HT-29 (cell line): ENCODE results near the gene WFDC2. TPM values are rescaled to one million over a fixed set of nuclear protein-coding genes. Genes with fewer than 3 reads are reported as not detected.
"Not testable (repeated sequence)": the region's sequence is repeated elsewhere in the genome, so short reads cannot be mapped to it uniquely, and the experiment has no call there.

Source experiments
- DNase-seq: peaks from one replicate; pipeline ENCODE4 v3.0.0-alpha.2; 2015; ENCODE audit warnings: low spot score
- total RNA-seq: library from RNA; depleted of rRNA; stranded (reverse); fragments of >200 nt; shearing (Covaris generic); gene quantifications from 2 replicates; pipeline ENCODE4 v1.2.3, GENCODE V29; 2014

WFDC2 gene
- total RNA-seq, 1 experiment from 2014 or later = 17.7 TPM

- DNase-seq = peak; percentile 80
Observed at GRCh38 chr20:45450097-45450818, 19.3 kb upstream of the WFDC2 start.

GRCh38 chr20:45452238-45452637 is 17.3 kb upstream of the WFDC2 start:
- DNase-seq = no peak

GRCh38 chr20:45452772-45453691 is 16.5 kb upstream of the WFDC2 start:
- DNase-seq = no peak

DNA sequence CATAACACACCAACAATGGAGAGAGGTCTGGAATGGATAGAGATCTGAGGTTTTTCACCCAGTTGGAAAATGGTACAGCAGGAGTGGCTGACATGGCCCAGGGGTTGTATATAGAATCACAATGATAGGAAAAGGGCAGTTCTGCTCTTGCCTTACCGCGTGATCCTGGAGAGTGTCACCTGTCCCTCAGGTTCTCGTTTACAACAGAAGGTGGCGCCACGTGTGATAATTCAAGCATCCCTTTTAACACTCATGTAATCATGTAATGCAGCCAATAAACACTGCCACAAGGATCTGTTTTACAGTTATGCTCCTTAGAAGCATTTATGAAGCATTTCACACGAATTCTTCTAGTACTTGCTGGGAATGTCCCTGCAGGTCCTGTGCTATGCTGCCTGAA is 12.9 kb upstream of the WFDC2 start:
- peak; percentile 90 for DNase-seq

DNA sequence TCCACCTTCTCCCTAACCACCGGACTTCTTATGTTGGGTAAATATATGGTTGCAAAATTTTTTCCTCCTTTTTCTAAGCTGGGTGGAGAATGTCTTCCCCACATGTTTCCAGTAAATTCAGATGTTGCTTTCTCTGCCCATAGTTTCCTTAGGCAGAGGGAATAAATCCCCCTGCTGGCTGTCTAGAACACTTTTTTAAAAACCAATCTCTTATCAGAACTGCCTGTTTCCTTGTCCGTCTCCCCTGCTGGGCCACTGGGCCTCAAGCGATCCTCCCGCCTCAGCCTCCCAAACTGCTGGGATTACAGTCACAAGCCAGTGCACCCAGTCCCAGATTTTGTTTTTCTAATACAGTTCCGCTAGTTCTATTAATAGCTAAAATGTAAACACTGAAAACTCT is 9.9 kb upstream of the WFDC2 start:
- DNase-seq = peak; percentile 47

GRCh38 chr20:45461225-45461624 is 8.3 kb upstream of the WFDC2 start:
- DNase-seq = no peak

GRCh38 chr20:45462711-45463509 is 6.6 kb upstream of the WFDC2 start:
- DNase-seq = no peak

- no peak for DNase-seq
Observed at GRCh38 chr20:45463709-45464108, 5.8 kb upstream of the WFDC2 start.

- DNase-seq = peak; percentile 28
Observed at GRCh38 chr20:45465491-45466266, 3.9 kb upstream of the WFDC2 start.

DNA sequence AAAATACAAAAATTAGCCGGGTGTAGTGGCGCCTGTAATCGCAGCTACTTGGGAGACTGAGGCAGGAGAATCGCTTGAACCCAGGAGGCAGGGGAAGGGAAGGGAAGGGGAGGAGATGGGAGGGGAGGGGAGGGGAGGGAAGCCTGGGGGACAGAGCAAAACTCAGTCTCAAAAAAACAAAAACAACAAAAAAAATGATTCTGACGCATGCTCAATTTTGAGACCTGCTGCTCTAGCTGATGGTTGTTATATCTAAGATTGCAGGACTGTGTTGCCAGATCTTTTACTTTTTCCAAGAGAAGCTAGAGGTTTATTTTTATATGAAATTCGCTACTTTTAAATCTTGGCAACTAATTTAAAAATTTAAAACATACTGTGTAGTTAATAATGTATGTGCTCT is 2.4 kb upstream of the WFDC2 start:
- DNase-seq = no peak

DNA sequence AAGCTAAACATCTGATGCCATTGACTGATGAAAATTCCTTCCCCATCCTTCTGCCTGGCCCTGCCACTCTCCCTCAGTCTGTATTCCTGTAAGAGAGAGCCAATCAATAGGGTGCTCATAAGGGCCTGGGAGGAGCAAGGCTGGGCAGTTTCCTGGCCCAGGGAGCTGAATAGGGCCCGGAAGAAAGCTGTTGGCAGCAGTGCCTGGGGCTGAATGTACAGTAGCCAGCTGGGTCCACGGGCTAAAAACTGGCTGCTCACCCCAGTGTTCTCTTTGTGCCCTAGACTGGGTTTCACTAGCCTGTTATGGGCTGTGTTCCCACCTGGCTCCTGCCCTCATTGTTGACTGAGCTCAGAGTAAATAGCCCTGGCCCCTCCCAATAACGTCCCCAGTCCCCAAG is 1.7 kb upstream of the WFDC2 start:
- DNase-seq = peak; percentile 25

DNA sequence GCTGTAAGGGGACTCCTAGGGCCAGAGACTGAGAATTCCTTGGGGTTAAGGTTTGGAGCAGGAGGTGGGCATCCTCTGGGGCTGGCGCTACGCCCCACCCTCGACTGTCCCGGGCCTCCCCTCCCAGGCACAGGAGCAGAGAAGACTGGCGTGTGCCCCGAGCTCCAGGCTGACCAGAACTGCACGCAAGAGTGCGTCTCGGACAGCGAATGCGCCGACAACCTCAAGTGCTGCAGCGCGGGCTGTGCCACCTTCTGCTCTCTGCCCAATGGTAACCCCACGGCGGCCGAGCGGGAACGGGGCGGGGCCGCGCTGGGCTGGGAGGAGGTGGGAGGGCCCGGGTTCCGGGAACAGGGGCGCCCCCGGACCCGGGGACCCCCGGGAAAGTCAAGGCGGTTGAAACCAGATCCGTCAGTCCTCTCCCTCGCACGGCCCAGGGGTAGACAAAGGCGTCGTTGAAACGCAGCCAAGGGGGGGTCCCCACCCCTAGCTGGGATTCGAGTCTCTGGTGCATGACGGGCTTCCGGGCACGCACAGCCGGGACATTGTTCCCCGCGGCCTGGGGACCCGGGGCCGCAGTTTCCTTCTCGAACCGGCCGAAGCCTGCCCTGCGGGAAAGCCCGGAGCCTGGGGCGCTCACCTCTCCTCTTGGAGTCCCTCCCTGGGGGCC is 844 bp downstream of the WFDC2 start:
- DNase-seq = peak; percentile 81

DNA sequence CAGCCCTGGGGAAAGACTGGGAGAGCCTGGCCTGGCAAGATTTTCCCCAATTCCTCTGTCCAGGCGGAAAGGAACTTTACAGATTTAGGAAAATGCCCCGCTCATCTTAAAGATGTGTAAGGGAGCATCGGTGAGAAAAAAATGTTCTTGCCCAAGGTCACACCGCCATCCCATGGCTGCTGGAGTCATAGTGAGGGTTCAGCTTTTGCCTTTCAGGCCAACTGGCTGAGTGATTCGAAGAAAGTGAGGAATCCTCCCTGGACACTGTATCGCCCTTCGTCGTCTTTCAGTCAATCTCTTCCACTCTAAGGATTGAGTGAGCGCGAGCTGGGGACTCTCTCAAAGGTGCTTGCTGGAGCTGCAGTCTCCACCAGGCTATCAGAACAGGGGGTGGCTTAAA is 1.4 kb downstream of the WFDC2 start:
- DNase-seq = no peak

DNA sequence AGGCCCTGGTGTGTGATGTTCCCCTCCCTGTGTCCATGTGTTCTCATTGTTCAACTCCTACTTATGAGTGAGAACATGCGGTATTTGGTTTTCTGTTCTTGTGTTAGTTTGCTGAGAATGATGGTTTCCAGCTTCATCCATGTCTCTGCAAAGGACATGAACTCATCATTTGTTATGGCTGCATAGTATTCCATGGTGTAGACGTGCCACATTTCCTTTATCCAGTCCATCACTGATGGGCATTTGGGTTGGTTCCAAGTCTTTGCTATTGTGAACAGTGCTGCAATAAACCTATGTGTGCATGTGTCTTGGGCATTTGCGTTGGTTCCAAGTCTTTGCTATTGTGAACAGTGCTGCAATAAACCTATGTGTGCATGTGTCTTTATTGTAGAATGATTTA is 2.7 kb downstream of the WFDC2 start:
- DNase-seq = not testable (repeated sequence)

- DNase-seq = peak; percentile 55
Observed at GRCh38 chr20:45477530-45478148, 8.1 kb downstream of the WFDC2 start.

DNA sequence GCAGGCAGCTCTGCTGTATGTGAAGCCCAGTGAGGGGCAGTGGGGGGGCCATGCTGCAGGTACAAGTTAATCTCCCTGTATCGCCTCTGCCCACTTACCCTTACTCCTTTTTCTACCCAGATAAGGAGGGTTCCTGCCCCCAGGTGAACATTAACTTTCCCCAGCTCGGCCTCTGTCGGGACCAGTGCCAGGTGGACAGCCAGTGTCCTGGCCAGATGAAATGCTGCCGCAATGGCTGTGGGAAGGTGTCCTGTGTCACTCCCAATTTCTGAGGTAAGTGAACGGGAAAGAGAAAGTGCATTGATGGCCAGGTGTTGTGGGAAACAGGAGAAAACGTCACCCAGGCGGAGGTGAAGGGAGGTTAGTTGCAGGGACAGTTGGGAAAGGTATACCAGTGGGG is 10.3 kb downstream of the WFDC2 start:
- no peak for DNase-seq

GRCh38 chr20:45484676-45485075 is 15.1 kb downstream of the WFDC2 start:
- DNase-seq = no peak

GRCh38 chr20:45485388-45485787 is 15.8 kb downstream of the WFDC2 start:
- DNase-seq = no peak

DNA sequence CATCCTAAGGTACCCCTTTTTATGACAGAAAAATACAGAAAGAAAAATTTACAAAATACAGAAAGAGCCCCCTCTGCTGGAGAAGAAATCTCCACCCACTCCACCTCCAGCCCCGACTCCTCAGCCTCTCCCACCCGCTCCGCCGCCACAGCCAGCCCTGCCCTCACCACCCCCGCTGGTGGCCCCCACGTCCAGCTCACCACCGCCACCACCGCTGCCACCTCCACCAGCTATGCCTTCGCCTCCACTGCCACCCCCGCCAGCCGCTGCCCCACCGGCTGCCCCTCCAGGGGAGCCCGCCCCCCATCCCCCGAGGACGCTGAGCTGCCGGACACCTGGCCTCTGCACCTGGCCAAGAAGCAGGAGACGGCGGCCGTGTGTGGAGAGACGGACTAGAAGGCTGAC is 17.7 kb downstream of the WFDC2 start:
- DNase-seq = no peak

DNA sequence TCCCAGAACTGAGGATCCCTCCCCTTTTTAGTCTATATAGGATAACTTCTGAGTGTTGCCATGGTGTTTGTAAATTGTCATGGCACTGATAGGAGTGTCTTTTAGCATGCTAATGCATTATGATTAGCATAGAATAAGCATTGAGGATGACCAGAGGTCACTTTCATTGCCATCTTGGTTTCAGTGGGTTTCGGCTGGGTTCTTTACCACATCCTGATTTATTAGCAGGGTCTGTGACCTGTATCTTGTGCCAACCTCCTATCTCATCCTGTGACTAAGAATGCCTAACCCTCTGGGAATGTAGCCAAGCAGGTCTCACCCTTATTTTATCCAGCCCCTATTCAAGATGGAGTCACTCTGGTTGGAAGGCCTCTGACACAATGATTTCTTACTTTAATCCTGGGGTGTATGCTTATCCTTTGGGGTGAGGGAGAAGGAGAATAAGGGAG is 19.6 kb downstream of the WFDC2 start:
- peak; percentile 55 for DNase-seq
